ENCODE results near the gene LENG8.

DNA sequence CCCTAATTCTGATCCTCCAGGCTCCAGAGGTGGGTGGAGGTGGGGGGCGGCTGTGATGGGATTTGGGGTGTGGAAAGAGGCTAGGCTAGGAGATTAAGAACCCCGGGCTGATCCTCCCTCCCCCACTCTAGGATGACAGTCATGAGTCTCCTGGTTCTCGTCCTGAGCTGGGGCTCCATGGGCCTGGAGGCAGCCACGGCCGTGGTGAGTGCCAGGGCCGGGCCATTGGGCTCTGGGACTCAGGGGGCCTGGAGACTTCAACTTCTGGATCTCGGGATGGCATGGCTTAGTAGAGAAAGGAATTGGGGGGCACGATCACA lies 19.9 kb upstream of the LENG8 start:
- TF ChIP-seq, protein P1, sequence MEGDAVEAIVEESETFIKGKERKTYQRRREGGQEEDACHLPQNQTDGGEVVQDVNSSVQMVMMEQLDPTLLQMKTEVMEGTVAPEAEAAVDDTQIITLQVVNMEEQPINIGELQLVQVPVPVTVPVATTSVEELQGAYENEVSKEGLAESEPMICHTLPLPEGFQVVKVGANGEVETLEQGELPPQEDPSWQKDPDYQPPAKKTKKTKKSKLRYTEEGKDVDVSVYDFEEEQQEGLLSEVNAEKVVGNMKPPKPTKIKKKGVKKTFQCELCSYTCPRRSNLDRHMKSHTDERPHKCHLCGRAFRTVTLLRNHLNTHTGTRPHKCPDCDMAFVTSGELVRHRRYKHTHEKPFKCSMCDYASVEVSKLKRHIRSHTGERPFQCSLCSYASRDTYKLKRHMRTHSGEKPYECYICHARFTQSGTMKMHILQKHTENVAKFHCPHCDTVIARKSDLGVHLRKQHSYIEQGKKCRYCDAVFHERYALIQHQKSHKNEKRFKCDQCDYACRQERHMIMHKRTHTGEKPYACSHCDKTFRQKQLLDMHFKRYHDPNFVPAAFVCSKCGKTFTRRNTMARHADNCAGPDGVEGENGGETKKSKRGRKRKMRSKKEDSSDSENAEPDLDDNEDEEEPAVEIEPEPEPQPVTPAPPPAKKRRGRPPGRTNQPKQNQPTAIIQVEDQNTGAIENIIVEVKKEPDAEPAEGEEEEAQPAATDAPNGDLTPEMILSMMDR (IDR thresholded peaks at IDR 0.05; ENCODE audit: borderline replicate concordance, extremely low read depth, low read length, poor library complexity, severe bottlenecking), result no peak
- no peak for TF ChIP-seq EZH2 (IDR thresholded peaks at IDR 0.05; ENCODE audit: borderline replicate concordance, low read depth, low read length, severe bottlenecking)
